Liver (tissue), 9 donors: ENCODE measurements around the gene ZSCAN1. TPM values are rescaled to one million over a fixed set of nuclear protein-coding genes. Genes with fewer than 3 reads are reported as not detected.

ENCODE experiments used
- DNase-seq: peaks from one replicate; pipeline ENCODE4 v3.0.0-alpha.2; 2017; ENCODE audit warnings: low spot score
- H3K27ac ChIP-seq, 2 donors: one replicate each; pipeline ENCODE4 v1.7.0; 2013; ENCODE audit warnings: inconsistent platforms in 2 of 2, low read length in 2 of 2, control low read depth in 1 of 2, low read depth in 1 of 2, mild to moderate bottlenecking in 1 of 2
- H3K27me3 ChIP-seq, 4 donors: one replicate each; pipeline versions ENCODE4 v1.6.1 to v1.7.0; 2013; ENCODE audit warnings: low read length in 3 of 4, inconsistent platforms in 1 of 4, mild to moderate bottlenecking in 1 of 4, moderate library complexity in 1 of 4; ENCODE audit not compliant: control insufficient read depth in 4 of 4, insufficient read depth in 4 of 4
- H3K36me3 ChIP-seq, 4 donors: one replicate each; pipeline versions ENCODE4 v1.6.1 to v1.7.0; 2013; ENCODE audit warnings: low read length in 3 of 4, mild to moderate bottlenecking in 3 of 4, low read depth in 1 of 4, moderate library complexity in 1 of 4; ENCODE audit not compliant: control insufficient read depth in 4 of 4, insufficient read depth in 3 of 4
- H3K4me1 ChIP-seq, 4 donors: one replicate each; pipeline versions ENCODE4 v1.6.1 to v1.7.0; 2013; ENCODE audit warnings: low read length in 3 of 4, mild to moderate bottlenecking in 3 of 4, moderate library complexity in 1 of 4; ENCODE audit not compliant: control insufficient read depth in 4 of 4, insufficient read depth in 4 of 4
- H3K4me3 ChIP-seq, 3 donors: one replicate each; pipeline versions ENCODE4 v1.6.1 to v1.7.0; 2013; ENCODE audit warnings: low read length in 3 of 3, control low read depth in 1 of 3, low read depth in 1 of 3, mild to moderate bottlenecking in 1 of 3
- H3K9ac ChIP-seq, 2 donors: one replicate each; pipeline ENCODE4 v1.7.0; 2013; ENCODE audit warnings: low read length in 2 of 2, mild to moderate bottlenecking in 2 of 2, moderate library complexity in 2 of 2, control low read depth in 1 of 2, low read depth in 1 of 2
- H3K9me3 ChIP-seq, 4 donors: one replicate each; pipeline versions ENCODE4 v1.6.1 to v1.7.0; 2013; ENCODE audit warnings: low read length in 3 of 4; ENCODE audit not compliant: control insufficient read depth in 4 of 4
- ATF3 ChIP-seq: IDR thresholded peaks from 2 replicates; pipeline ENCODE4 v1.6.1; 2016; ENCODE audit warnings: antibody characterized with exemption
- CTCF ChIP-seq: fragments of 150-350 bp; IDR thresholded peaks from 2 replicates; pipeline ENCODE4 v1.5.1; 2017; ENCODE audit warnings: improper control_type of control experiment, low read depth, low read length; ENCODE audit not compliant: missing input control
- EGR1 ChIP-seq, 2 donors: IDR thresholded peaks; 2 replicates each; pipeline ENCODE4 v1.6.1; 2016 to 2018; ENCODE audit warnings: antibody characterized with exemption in 2 of 2, low read depth in 2 of 2
- FOXA1 ChIP-seq: IDR thresholded peaks from 2 replicates; pipeline ENCODE4 v1.6.1; 2016; ENCODE audit warnings: antibody characterized with exemption
- FOXA2 ChIP-seq: IDR thresholded peaks from 2 replicates; pipeline ENCODE4 v1.6.1; 2016; ENCODE audit warnings: antibody characterized with exemption
- GABPA ChIP-seq, 2 donors: IDR thresholded peaks in 1 of 2; conservative IDR thresholded peaks in 1 of 2; 2 replicates each; pipeline ENCODE4 v1.6.1; 2016; ENCODE audit warnings: antibody characterized with exemption in 2 of 2, mild to moderate bottlenecking in 1 of 2, moderate library complexity in 1 of 2
- HNF4A ChIP-seq, 2 donors: conservative IDR thresholded peaks; 2 replicates each; pipeline ENCODE4 v1.6.1; 2016; ENCODE audit warnings: antibody characterized with exemption in 2 of 2, mild to moderate bottlenecking in 2 of 2
- HNF4G ChIP-seq: IDR thresholded peaks from 2 replicates; pipeline ENCODE4 v1.6.1; 2016; ENCODE audit warnings: antibody characterized with exemption
- JUND ChIP-seq, 2 donors: IDR thresholded peaks; 2 replicates each; pipeline ENCODE4 v1.6.1; 2016; ENCODE audit warnings: antibody characterized with exemption in 2 of 2
- MAX ChIP-seq: IDR thresholded peaks from 2 replicates; pipeline ENCODE4 v1.6.1; 2016; ENCODE audit warnings: antibody characterized with exemption
- NR2F2 ChIP-seq: IDR thresholded peaks from 2 replicates; pipeline ENCODE4 v1.6.1; 2016; ENCODE audit warnings: antibody characterized with exemption
- RAD21 ChIP-seq, 2 donors: IDR thresholded peaks; 2 replicates each; pipeline ENCODE4 v1.6.1; 2016; ENCODE audit warnings: antibody characterized with exemption in 2 of 2, mild to moderate bottlenecking in 2 of 2
- REST ChIP-seq: IDR thresholded peaks from 2 replicates; pipeline ENCODE4 v1.6.1; 2016; ENCODE audit warnings: antibody characterized with exemption, mild to moderate bottlenecking
- RXRA ChIP-seq, 2 donors: IDR thresholded peaks; 2 replicates each; pipeline ENCODE4 v1.6.1; 2017 to 2018; ENCODE audit warnings: antibody characterized with exemption in 2 of 2, mild to moderate bottlenecking in 1 of 2
- SP1 ChIP-seq: IDR thresholded peaks from 2 replicates; pipeline ENCODE4 v1.6.1; 2018; ENCODE audit warnings: antibody characterized with exemption, mild to moderate bottlenecking
- TAF1 ChIP-seq: conservative IDR thresholded peaks from 2 replicates; pipeline ENCODE4 v1.6.1; 2016; ENCODE audit warnings: antibody characterized with exemption, mild to moderate bottlenecking
- YY1 ChIP-seq: IDR thresholded peaks from 2 replicates; pipeline ENCODE4 v1.6.1; 2016; ENCODE audit warnings: antibody characterized with exemption, mild to moderate bottlenecking
- ZBTB33 ChIP-seq: IDR thresholded peaks from 2 replicates; pipeline ENCODE4 v1.6.1; 2016; ENCODE audit warnings: antibody characterized with exemption
- WGBS: extraction: QIAGEN DNeasy Blood & Tissue Kit; methylation state at CpG from one replicate; pipeline ENCODE4 v1.1.7; 2013; 5-methylcytosine and 5-hydroxymethylcytosine counted together
- polyA plus RNA-seq, 2 donors: library from polyadenylated mRNA; stranded (reverse) in 1 of 2; unstranded in 1 of 2; fragments of 200-250 nt in 1 of 2; fragments of >200 nt in 1 of 2; fragmentation: Nextera tagmentation in 1 of 2; extraction: Ambion mirVana in 1 of 2; gene quantifications; one replicate each; pipeline versions ENCODE4 v1.2.1 to v1.2.3, GENCODE V29; 2013 to 2015
- total RNA-seq, 2 donors: library from RNA; depleted of rRNA; stranded (reverse); fragments of >200 nt; gene quantifications; one replicate each; pipeline ENCODE4 v1.2.3, GENCODE V29; 2014
- donor health status: healthy.
- donor health status: healthy.
- donor health status: healthy.
- donor health status: healthy.
- donor health status: healthy.

Gene ZSCAN1
- total and polyA plus RNA-seq, 4 donors: 0.13 TPM; not detected in 3

GRCh38 chr19:58035863-58036262, 2.0 kb downstream of the ZSCAN1 start:
- no peak for TF ChIP-seq HNF4G
- TF ChIP-seq RXRA (IDR thresholded peaks at IDR 0.05): no peak
- no peak for TF ChIP-seq HNF4A (conservative IDR thresholded peaks at IDR 0.05)
- no peak for TF ChIP-seq FOXA2
- TF ChIP-seq RAD21 (IDR thresholded peaks at IDR 0.05): no peak
- no peak for TF ChIP-seq NR2F2
- TF ChIP-seq SP1: no peak
- TF ChIP-seq ZBTB33: no peak
- no peak for TF ChIP-seq GABPA (IDR thresholded peaks at IDR 0.05 in 1 of 2, conservative IDR thresholded peaks at IDR 0.05 in 1 of 2)
- TF ChIP-seq YY1: no peak
- TF ChIP-seq MAX: no peak
- no peak for TF ChIP-seq FOXA1
- no peak for TF ChIP-seq EGR1 (IDR thresholded peaks at IDR 0.05; ENCODE audit: low read depth in 2 of 2)
- no peak for TF ChIP-seq JUND (IDR thresholded peaks at IDR 0.05)
- TF ChIP-seq CTCF: no peak
- TF ChIP-seq ATF3: no peak
- no peak for TF ChIP-seq REST
- no peak for TF ChIP-seq TAF1
- H3K9me3 ChIP-seq: peaks cover 30 to 49% (median 42%) of the 10 kb centered on the region in 4 donors
- H3K27me3 ChIP-seq: no peaks in the 10 kb centered on the region
- no peak for DNase-seq
- no peaks in the 10 kb centered on the region for H3K4me1 ChIP-seq
- no peak overlapping the region for H3K27ac ChIP-seq
- no peak overlapping the region for H3K9ac ChIP-seq
- H3K36me3 ChIP-seq: no peaks in the 10 kb centered on the region
- WGBS: 78% methylated on average over 8 of the region's 8 CpGs
- H3K4me3 ChIP-seq: peak overlapping the region in 1 of 3 donors; percentile 14
